Jurkat, Clone E6-1 (cell line): Measurements from ENCODE around the gene MFAP2.
"Not testable (repeated sequence)": the region's sequence is repeated elsewhere in the genome, so short reads cannot be mapped to it uniquely, and the experiment has no call there.

ENCODE experiments used
- DNase-seq: peaks from one replicate; pipeline ENCODE4 v3.0.0-alpha.2; 2011; ENCODE audit warnings: low read depth, low spot score
- H3K4me3 ChIP-seq: 2 replicates; pipeline ENCODE4 v1.5.1; 2011; ENCODE audit warnings: mild to moderate bottlenecking, low read length, control low read depth, moderate library complexity

Gene MFAP2

GRCh38 chr1:16944038-16944437 is 36.4 kb downstream of the MFAP2 start:
- no peak for DNase-seq
- no peak overlapping the region for H3K4me3 ChIP-seq

- not testable (repeated sequence) for DNase-seq, H3K4me3 ChIP-seq
Measured at GRCh38 chr1:16939386-16940180, 40.8 kb downstream of the MFAP2 start.

DNA sequence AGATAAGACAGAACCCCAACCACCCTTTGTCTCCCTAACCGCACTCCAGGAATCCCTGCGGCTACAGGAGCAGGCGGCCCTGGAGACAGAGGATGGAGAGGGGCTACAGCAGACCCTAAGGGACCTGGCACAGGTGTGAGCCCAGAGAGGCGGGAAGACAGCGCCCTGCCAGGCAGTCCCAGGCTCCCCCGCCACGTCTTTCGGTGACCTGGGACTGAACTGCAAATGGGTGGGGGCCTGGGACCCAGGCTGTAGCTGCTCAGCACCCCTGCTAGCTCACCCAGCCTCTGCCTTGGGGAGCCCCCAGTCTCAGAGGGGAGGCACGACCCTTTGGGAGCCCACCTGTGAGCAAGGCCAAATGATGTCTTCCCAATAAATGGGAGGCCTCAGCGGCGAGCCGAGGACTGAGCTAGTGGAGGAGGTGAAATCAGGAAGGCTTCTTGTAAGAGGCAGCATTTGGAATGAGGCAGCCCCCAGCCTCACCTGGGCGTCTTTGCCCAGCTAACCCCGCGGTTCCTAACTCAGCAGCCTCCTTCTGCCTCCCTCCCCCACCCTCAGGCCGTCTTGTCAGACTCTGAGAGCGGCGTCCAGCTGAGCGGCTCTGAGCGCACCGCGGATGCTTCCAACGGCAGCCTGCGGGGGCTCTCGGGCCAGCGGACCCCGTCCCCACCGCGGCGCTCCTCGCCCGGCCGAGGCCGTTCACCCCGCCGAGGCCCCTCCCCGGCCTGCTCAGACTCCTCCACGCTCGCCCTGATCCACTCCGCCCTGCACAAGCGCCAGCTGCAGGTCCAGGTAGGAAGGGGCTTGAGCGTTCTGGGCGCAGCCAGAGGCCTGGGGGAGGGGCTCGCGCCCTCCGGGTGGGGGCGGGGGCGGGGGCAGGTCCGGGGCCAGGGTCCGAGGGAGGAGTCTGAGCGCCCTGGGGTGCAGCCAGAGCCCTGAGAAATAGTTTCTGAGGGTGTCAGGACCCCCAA is 41.8 kb downstream of the MFAP2 start:
- no peak for DNase-seq
- no peak overlapping the region for H3K4me3 ChIP-seq

DNA sequence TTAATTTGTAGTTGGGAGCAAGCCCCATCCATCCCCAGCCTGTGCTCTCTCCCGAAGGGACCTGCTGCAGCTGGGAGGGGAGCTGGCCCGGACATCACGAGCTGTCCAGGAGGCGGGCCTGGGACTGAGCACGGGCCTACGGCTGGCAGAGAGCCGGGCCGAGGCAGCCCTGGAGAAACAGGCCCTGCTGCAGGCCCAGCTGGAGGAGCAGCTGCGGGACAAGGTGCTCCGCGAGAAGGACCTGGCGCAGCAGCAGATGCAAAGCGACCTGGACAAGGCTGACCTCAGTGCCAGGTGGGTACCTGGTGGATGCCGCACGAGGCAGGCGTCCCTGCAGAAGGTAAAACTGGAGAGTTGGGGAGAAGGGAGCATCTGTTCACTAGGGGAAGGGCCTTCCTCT is 43.8 kb downstream of the MFAP2 start:
- not testable (repeated sequence) for DNase-seq, H3K4me3 ChIP-seq

DNA sequence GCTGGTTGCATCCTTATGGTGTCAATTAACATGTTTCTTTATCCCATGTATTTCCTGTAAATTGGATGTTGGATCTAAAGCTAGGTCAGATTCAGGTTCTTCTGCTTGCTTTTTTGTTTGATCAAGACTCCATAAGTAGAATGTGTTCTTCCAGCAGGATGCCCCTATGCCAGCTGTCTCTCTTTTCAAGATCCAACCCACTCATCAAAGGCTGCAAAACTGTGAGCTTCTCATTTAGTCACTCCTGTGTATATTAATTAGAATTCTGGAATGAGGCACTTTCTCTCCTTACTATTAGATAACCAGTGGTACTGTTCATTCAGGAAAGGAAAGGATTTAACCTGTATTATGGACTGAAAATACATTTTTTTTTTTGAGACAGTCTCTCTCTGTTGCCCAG is 46.5 kb downstream of the MFAP2 start:
- not testable (repeated sequence) for DNase-seq, H3K4me3 ChIP-seq

- DNase-seq, H3K4me3 ChIP-seq: not testable (repeated sequence)
Measured at GRCh38 chr1:16931206-16931934, 49.0 kb downstream of the MFAP2 start.

DNA sequence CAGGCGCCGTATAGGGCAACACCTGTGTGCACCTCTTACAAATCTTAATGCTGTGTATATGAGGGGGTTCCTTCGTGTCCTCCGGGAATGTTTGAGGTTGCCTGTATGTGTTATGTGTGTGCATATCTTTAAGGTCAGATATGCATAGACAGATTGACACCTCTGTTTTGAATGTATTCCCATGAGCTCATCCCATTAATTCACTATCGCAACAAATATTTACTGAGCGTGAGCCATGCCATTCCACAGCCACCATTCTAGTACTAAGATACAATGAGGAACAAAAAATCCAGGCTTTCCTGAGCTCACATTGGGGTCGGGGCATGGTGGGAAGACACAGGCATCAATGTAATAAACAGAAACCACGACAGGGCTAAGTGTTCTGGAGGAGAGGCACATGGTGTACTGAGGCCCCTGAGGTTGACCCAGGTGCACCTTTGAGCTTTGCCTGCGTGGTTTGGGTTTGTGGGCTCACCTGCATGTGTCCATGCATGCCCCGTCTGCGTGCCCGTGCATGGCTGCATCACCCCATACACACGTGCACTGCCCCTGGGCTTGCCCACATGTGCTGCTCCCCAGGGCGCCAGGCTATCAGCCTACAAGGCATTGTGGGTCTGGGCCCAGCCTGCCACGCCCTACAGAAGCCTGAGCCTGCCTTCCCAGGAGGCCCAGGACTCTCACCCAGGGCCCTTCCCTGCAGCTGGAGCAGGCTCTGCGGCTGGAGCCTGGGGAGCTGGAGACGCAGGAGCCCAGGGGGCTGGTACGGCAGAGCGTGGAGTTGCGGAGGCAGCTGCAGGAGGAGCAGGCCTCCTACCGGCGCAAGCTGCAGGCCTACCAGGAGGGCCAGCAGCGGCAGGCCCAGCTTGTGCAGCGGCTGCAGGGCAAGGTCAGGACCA is 51.0 kb downstream of the MFAP2 start:
- peak; percentile 49 for DNase-seq
- H3K4me3 ChIP-seq = not testable (repeated sequence)

DNA sequence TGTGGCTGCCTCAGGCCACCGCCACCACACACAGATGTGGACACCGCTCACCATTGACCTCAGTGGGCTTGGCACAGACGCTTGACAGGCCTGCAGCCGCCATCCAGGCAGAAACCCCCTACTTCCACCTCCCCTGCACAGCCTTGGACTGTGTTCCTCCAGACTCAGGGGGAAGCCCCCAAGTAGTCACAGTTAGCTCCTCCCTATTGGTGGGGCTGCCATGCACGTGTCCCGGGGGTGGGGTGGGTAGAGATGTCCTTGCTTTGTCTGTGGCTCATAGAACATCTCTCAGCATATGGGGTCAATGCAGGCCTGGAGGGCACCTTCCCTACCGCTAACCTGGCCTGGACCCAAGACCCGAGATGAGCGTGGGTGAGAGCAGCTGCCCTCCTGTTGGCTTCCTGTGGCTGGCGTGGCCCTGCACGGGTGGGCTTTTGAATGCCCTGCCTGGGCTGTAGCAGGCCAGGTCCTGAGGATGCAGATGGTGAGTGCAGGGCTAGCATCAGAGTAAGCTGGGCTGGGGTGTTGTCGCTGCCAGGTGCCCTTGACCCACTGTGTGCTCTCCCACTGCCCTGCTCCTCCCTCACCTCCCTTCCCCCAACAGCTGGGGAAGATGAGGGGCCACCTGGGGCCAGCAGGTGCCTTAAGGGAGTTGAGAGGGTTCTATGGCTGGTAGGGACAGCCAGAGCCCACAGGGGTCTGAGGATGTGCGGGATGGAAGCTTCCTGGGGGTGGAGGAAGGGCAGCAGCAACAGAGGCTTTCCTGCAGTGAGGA is 52.5 kb downstream of the MFAP2 start:
- H3K4me3 ChIP-seq = no peak overlapping the region
- DNase-seq = no peak

DNA sequence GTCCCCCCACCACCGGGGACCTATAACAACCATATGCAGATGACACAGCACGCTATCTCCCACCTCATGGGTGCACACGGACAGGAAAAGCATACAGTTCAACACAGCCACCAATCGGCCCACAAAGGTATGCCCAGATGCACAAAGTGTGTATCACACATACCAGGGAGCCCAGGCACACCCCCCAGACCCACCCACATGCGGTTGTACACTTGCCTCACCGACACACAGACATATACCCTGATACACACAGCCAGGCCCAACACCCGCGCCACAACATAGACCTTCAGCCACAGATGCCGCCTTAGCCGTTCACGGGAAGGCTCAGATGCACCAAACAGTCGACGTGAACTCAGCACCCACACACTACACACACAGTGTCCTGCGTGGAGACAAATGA is 53.2 kb downstream of the MFAP2 start:
- no peak overlapping the region for H3K4me3 ChIP-seq
- DNase-seq = no peak

- H3K4me3 ChIP-seq = no peak overlapping the region
- DNase-seq = no peak
Measured at GRCh38 chr1:16926491-16927073, 53.8 kb downstream of the MFAP2 start.

DNA sequence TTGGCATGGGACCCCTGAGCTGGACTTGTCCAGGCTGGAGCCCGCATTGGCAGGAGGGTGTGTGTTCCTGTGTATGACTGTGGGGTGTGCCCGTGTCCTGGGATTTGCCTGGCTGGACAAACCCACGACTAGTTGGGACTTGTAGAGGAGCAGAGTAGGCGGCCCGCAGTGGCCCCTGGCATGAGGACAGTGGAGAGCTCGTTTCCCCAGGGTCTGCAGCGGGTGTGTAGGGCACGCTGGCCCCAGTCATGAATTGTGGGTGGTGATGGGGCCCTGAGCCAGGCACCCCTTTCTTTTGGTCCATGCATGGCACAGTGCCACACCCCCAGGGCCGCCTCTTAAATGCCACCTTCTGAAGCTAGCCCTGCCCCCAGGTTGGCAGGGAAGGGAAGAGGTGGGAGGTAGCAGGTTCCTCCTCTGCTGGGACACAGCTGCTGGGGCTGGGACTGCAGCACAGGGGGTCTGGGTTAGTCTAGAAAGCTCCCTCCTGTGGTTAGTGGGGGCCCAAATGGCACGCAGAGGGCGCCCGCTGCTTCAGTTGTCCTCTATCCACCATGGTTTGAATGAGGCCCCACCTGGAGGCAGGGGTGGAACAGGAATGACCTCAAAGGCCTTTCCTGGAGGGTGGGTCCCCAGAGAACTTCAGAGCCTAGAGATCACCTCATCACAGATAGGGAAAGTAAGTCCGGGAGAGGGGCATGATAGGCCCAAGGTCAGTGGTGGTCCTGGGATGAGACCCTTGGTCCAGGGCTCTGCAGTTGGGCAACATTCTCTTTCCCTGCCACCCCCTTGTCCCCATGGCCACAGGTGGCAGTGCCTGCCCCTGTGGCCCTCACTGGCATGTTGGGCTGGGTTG is 54.6 kb downstream of the MFAP2 start:
- no peak for DNase-seq
- H3K4me3 ChIP-seq = no peak overlapping the region

DNA sequence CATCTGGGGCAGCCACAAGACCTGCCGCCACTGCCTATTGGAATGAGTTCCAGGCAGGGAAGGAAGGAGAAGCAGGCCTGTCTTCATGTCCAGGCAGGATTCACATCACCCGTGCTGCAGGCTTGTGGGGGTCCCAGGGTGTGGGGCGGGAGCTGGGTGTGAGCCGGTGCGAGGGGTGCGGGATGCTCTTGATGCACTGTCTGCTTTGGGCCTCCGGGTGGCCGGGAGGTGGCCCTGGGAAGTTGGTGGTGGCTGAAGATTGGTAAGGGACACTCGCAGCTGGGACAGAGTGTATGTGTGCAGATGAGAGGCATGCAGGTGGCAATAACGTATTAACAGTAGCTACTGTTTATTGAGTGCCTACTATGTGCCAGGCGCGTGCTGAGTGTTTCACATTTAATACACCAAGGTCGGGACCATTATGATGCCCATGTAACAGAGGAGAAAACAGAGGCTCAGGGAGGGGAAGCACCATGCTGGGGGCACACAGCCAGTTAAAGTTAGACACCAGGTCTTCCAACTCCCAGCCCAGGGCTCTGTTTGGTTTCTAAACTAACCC is 55.4 kb downstream of the MFAP2 start:
- no peak for DNase-seq

More for the DNA sequence above, 55.4 kb downstream of the MFAP2 start:
- H3K4me3 ChIP-seq = no peak overlapping the region
